ENCODE data around the gene HSP90AB1. TPM values are rescaled to one million over a fixed set of nuclear protein-coding genes. Genes with fewer than 3 reads are reported as not detected.

HSP90AB1 gene
- total RNA-seq, 4 donors from 2014 or later, result 433 to 696 (median 601) TPM

GRCh38 chr6:44255871-44256774 lies 9.2 kb downstream of the HSP90AB1 start:
- intact Hi-C loops (cut with DNase I), result loop anchor here (5.0 to 10.0 kb wide), 2 partner anchors 84 to 161 kb away; no protein-coding TSS in a partner anchor
- Histone ChIP-seq H3K9me3 (no peaks in the 10 kb centered on the region), H3K36me3 (peaks cover 29 to 73% (median 45%) of the 10 kb centered on the region in 3 donors), H3K4me1 (peaks cover 14 to 66% (median 14%) of the 10 kb centered on the region in 3 donors), H3K4me3 (peak overlapping the region; percentile 70 to 98 (median 90)), H3K27ac (peak overlapping the region; percentile 84 to 94 (median 90)), H3K27me3 (no peaks in the 10 kb centered on the region)
- no peak for DNase-seq
- 14 to 15% methylated on average over 8 to 12 of the region's 15 CpGs for WGBS, 2 donors
- TF ChIP-seq CTCF (IDR thresholded peaks at IDR 0.05) (no peak), POLR2A (IDR thresholded peaks at IDR 0.05) (no peak)

GRCh38 chr6:44256775-44257024 lies 9.8 kb downstream of the HSP90AB1 start:
- TF ChIP-seq POLR2A (IDR thresholded peaks at IDR 0.05) (no peak), CTCF (IDR thresholded peaks at IDR 0.05) (no peak)
- peaks cover 14 to 62% (median 14%) of the 10 kb centered on the region in 3 donors for H3K4me1 ChIP-seq
- H3K36me3 ChIP-seq, result peaks cover 23 to 73% (median 39%) of the 10 kb centered on the region in 3 donors
- H3K27ac ChIP-seq, result peak overlapping the region; percentile 84 to 94 (median 90)
- intact Hi-C loops (cut with DNase I), result loop anchor here (5.0 to 10.0 kb wide), 2 partner anchors 84 to 162 kb away; no protein-coding TSS in a partner anchor
- H3K9me3 ChIP-seq, result no peaks in the 10 kb centered on the region
- no CpG with 5 or more reads among the region's 12 CpGs for WGBS, 2 donors
- DNase-seq, result no peak
- peak overlapping the region; percentile 70 to 98 (median 90) for H3K4me3 ChIP-seq
- no peaks in the 10 kb centered on the region for H3K27me3 ChIP-seq

- intact Hi-C loops (cut with DNase I), result loop anchor here (5.0 to 10.0 kb wide), 2 partner anchors 85 to 162 kb away; no protein-coding TSS in a partner anchor
- DNase-seq, result no peak
- TF ChIP-seq CTCF (IDR thresholded peaks at IDR 0.05), result peak; percentile 52 to 87 (median 72)
- peak in 2 of 4 donors; percentile 71 to 74 for TF ChIP-seq POLR2A (IDR thresholded peaks at IDR 0.05)
- Histone ChIP-seq H3K27ac (peak within 1 kb of the TSS; percentile 84 to 94 (median 90)), H3K9me3 (no peaks in the 10 kb centered on the region), H3K27me3 (no peaks in the 10 kb centered on the region), H3K4me3 (peak within 1 kb of the TSS; percentile 70 to 98 (median 90)), H3K36me3 (peaks cover 18 to 69% (median 35%) of the 10 kb centered on the region in 3 donors), H3K4me1 (peaks cover 14 to 61% (median 14%) of the 10 kb centered on the region in 3 donors)
- WGBS, 2 donors, result 6% methylated on average over 3 of the region's 80 CpGs; no CpG with 5 or more reads in 1 of the 2 donors
Measured at GRCh38 chr6:44257025-44257752, 10.3 kb downstream of the HSP90AB1 start, which contains the start of gene SLC35B2. Gene SLC35B2 (minus strand): TSS chr6:44257528. CDS start chr6:44257410, 118 bp downstream.

- peaks cover 17 to 61% (median 19%) of the 10 kb centered on the region in 3 donors for H3K4me1 ChIP-seq
- 23 to 30% methylated on average over 15 of the region's 15 CpGs for WGBS, 2 donors
- H3K4me3 ChIP-seq, result peak overlapping the region; percentile 70 to 98 (median 90)
- DNase-seq, result no peak
- no peaks in the 10 kb centered on the region for H3K27me3 ChIP-seq
- no peaks in the 10 kb centered on the region for H3K9me3 ChIP-seq
- intact Hi-C loops (cut with DNase I), result loop anchor here (5.0 to 10.0 kb wide), 2 partner anchors 86 to 163 kb away; no protein-coding TSS in a partner anchor
- H3K27ac ChIP-seq, result peak overlapping the region; percentile 84 to 94 (median 90)
- peaks cover 12 to 62% (median 28%) of the 10 kb centered on the region in 3 donors for H3K36me3 ChIP-seq
- TF ChIP-seq POLR2A (IDR thresholded peaks at IDR 0.05) (no peak), CTCF (IDR thresholded peaks at IDR 0.05) (no peak)
Measured at GRCh38 chr6:44257753-44258324, 10.9 kb downstream of the HSP90AB1 start.
